Measurements from ENCODE around the gene SNAP29.
"Not testable (repeated sequence)": the region's sequence is repeated elsewhere in the genome, so short reads cannot be mapped to it uniquely, and the experiment has no call there.

The SNAP29 gene

GRCh38 chr22:20858615-20859416, at the start of gene SNAP29, which contains the start of gene PI4KA:
SNAP29 (plus strand) TSS chr22:20859007; CDS start chr22:20859111, 104 bp downstream.
PI4KA (minus strand) TSS chr22:20858811; CDS start chr22:20858725, 86 bp downstream.
- peak; percentile 76 for DNase-seq

- DNase-seq = no peak
These were observed 49.1 kb upstream of the SNAP29 start for GRCh38 chr22:20809538-20810185.

- DNase-seq = no peak
These were observed 48.2 kb upstream of the SNAP29 start for GRCh38 chr22:20810645-20811044.

GRCh38 chr22:20811171-20811570, 47.6 kb upstream of the SNAP29 start:
- no peak for DNase-seq

- no peak for DNase-seq
These were observed 46.7 kb upstream of the SNAP29 start for GRCh38 chr22:20811971-20812660.

- DNase-seq = no peak
These were observed 45.8 kb upstream of the SNAP29 start for GRCh38 chr22:20813056-20813455.

GRCh38 chr22:20814221-20814808, 44.5 kb upstream of the SNAP29 start:
- DNase-seq = no peak

- no peak for DNase-seq
These were observed 43.2 kb upstream of the SNAP29 start for GRCh38 chr22:20815477-20816050.

- no peak for DNase-seq
These were observed 42.2 kb upstream of the SNAP29 start for GRCh38 chr22:20816559-20816958.

- DNase-seq = no peak
These were observed 40.3 kb upstream of the SNAP29 start for GRCh38 chr22:20818471-20818870.

GRCh38 chr22:20819471-20819870, 39.3 kb upstream of the SNAP29 start:
- DNase-seq = no peak

- not testable (repeated sequence) for DNase-seq
These were observed 37.0 kb upstream of the SNAP29 start for GRCh38 chr22:20821717-20822239.

GRCh38 chr22:20822240-20822639, 36.6 kb upstream of the SNAP29 start:
- no peak for DNase-seq

- DNase-seq = no peak
These were observed 35.5 kb upstream of the SNAP29 start for GRCh38 chr22:20823264-20823663.

GRCh38 chr22:20825216-20825615, 33.6 kb upstream of the SNAP29 start:
- not testable (repeated sequence) for DNase-seq

GRCh38 chr22:20825624-20826023, 33.2 kb upstream of the SNAP29 start:
- no peak for DNase-seq

- not testable (repeated sequence) for DNase-seq
These were observed 32.2 kb upstream of the SNAP29 start for GRCh38 chr22:20826373-20827152.

- no peak for DNase-seq
These were observed 29.2 kb upstream of the SNAP29 start for GRCh38 chr22:20829491-20830134.

GRCh38 chr22:20833225-20833665, 25.6 kb upstream of the SNAP29 start:
- no peak for DNase-seq

- DNase-seq = no peak
These were observed 24.6 kb upstream of the SNAP29 start for GRCh38 chr22:20834206-20834605.

GRCh38 chr22:20834725-20835124, 24.1 kb upstream of the SNAP29 start:
- DNase-seq = no peak

Measured in DMS 273 treated with DMSO at 0.1 percent for 48 hours (cell line).